HG03354 (cell line): ENCODE measurements around the gene STRN3.

Source experiments
- ATAC-seq: cut with Tn5 transposase; IDR thresholded peaks from one replicate; pipeline ENCODE4 v1.9.1; 2021; ENCODE audit warnings: mild to moderate bottlenecking; ENCODE audit not compliant: unreplicated experiment, poor library complexity, severe bottlenecking

STRN3 gene

GRCh38 chr14:30848449-30849240, 177.5 kb downstream of the STRN3 start:
- ATAC-seq: no peak
